ENCODE results near the gene TRERF1.

GRCh38 chr6:42419490-42420280 is 32.0 kb downstream of the TRERF1 start:
- TF ChIP-seq CTCF (IDR thresholded peaks at IDR 0.05) = no peak
- no peak for TF ChIP-seq POLR2AphosphoS5 (IDR thresholded peaks at IDR 0.05; ENCODE audit: insufficient read depth in 1 of 2, low read depth in 1 of 2)
- no peak for TF ChIP-seq POLR2A (IDR thresholded peaks at IDR 0.05)
